Suprapubic skin (tissue), 4 donors: Measurements from ENCODE around the gene WAC. TPM values are rescaled to one million over a fixed set of nuclear protein-coding genes. Genes with fewer than 3 reads are reported as not detected.

Experiments used
- DNase-seq, 2 donors: peaks; one replicate each; pipeline ENCODE4 v3.0.0-alpha.2; 2019; ENCODE audit warnings: low spot score in 2 of 2
- H3K27ac ChIP-seq: fragments of 200-600 bp; sonication (generic); one replicate; pipeline ENCODE4 v1.5.1; 2019
- H3K27me3 ChIP-seq: fragments of 200-600 bp; sonication (generic); one replicate; pipeline ENCODE4 v1.5.1; 2019
- H3K36me3 ChIP-seq: fragments of 200-600 bp; sonication (generic); one replicate; pipeline ENCODE4 v1.5.1; 2019
- H3K4me1 ChIP-seq: fragments of 200-600 bp; sonication (generic); one replicate; pipeline ENCODE4 v1.5.1; 2019
- H3K4me3 ChIP-seq: fragments of 200-600 bp; sonication (generic); one replicate; pipeline ENCODE4 v1.5.1; 2019; ENCODE audit warnings: mild to moderate bottlenecking
- H3K9me3 ChIP-seq: fragments of 200-600 bp; sonication (generic); one replicate; pipeline ENCODE4 v1.5.1; 2019
- CTCF ChIP-seq, 2 donors: fragments of 200-600 bp in 1 of 2; fragments of 450-650 bp in 1 of 2; sonication (generic) in 1 of 2; IDR thresholded peaks; one replicate each; pipeline ENCODE4 v1.5.1; 2016 to 2019; ENCODE audit warnings: antibody characterized with exemption in 2 of 2, mild to moderate bottlenecking in 1 of 2, moderate library complexity in 1 of 2
- EP300 ChIP-seq: sonication (generic); formaldehyde crosslinking; IDR thresholded peaks from one replicate; pipeline ENCODE4 v1.6.1; 2017; ENCODE audit warnings: antibody characterized with exemption
- POLR2A ChIP-seq, 2 donors: fragments of 450-650 bp; IDR thresholded peaks; one replicate each; pipeline ENCODE4 v1.6.1; 2017; ENCODE audit warnings: antibody characterized with exemption in 2 of 2, mild to moderate bottlenecking in 2 of 2, moderate library complexity in 2 of 2
- POLR2AphosphoS5 ChIP-seq, 3 donors: sonication (generic); formaldehyde crosslinking; IDR thresholded peaks; one replicate each; pipeline ENCODE4 v1.6.1; 2017; ENCODE audit warnings: antibody characterized with exemption in 3 of 3
- WGBS: methylation state at CpG from one replicate; pipeline ENCODE4 v1.1.5; 2018; 5-methylcytosine and 5-hydroxymethylcytosine counted together
- total RNA-seq, 4 donors: library from RNA; depleted of rRNA; stranded (reverse); fragments of >200 nt; gene quantifications; one replicate each; pipeline ENCODE4 v1.1.0, GENCODE V29; 2016

The WAC gene
- total RNA-seq, 4 donors from 2014 or later, result 91.6 to 164 (median 107) TPM

GRCh38 chr10:28545967-28546644, 13.2 kb downstream of the WAC start:
- no peaks in the 10 kb centered on the region for H3K27me3 ChIP-seq
- DNase-seq, result no peak
- no peak for TF ChIP-seq CTCF (IDR thresholded peaks at IDR 0.05)
- no peak for TF ChIP-seq EP300
- no peak for TF ChIP-seq POLR2A (IDR thresholded peaks at IDR 0.05)
- no peak for TF ChIP-seq POLR2AphosphoS5 (IDR thresholded peaks at IDR 0.05)
- peaks cover 30% of the 10 kb centered on the region for H3K36me3 ChIP-seq
- H3K4me3 ChIP-seq, result no peak overlapping the region
- no peaks in the 10 kb centered on the region for H3K9me3 ChIP-seq
- H3K27ac ChIP-seq, result no peak overlapping the region
- 46% methylated on average over 4 of the region's 4 CpGs for WGBS
- H3K4me1 ChIP-seq, result peaks cover 28% of the 10 kb centered on the region

- Histone ChIP-seq H3K9me3 (no peaks in the 10 kb centered on the region), H3K27ac (no peak overlapping the region), H3K27me3 (no peaks in the 10 kb centered on the region), H3K4me3 (no peak overlapping the region), H3K4me1 (peaks cover 53% of the 10 kb centered on the region), H3K36me3 (peaks cover 21% of the 10 kb centered on the region)
- WGBS, result 93% methylated on average over 2 of the region's 2 CpGs
- DNase-seq, result no peak
- no peak for TF ChIP-seq CTCF (IDR thresholded peaks at IDR 0.05)
- TF ChIP-seq POLR2AphosphoS5 (IDR thresholded peaks at IDR 0.05), result no peak
- no peak for TF ChIP-seq EP300
- no peak for TF ChIP-seq POLR2A (IDR thresholded peaks at IDR 0.05)
Measured at GRCh38 chr10:28548781-28549498, 16.0 kb downstream of the WAC start.

- Histone ChIP-seq H3K36me3 (peaks cover 27% of the 10 kb centered on the region), H3K27me3 (no peaks in the 10 kb centered on the region), H3K27ac (no peak overlapping the region), H3K4me1 (peaks cover 59% of the 10 kb centered on the region), H3K4me3 (no peak overlapping the region), H3K9me3 (no peaks in the 10 kb centered on the region)
- 61% methylated on average over 3 of the region's 3 CpGs for WGBS
- TF ChIP-seq EP300 (no peak), POLR2A (IDR thresholded peaks at IDR 0.05) (no peak), POLR2AphosphoS5 (IDR thresholded peaks at IDR 0.05) (no peak), CTCF (IDR thresholded peaks at IDR 0.05) (no peak)
- DNase-seq, result no peak
Measured at GRCh38 chr10:28551086-28551485, 18.2 kb downstream of the WAC start.

GRCh38 chr10:28552775-28553174, 19.9 kb downstream of the WAC start:
- Histone ChIP-seq H3K4me1 (peaks cover 57% of the 10 kb centered on the region), H3K27ac (no peak overlapping the region), H3K36me3 (peaks cover 21% of the 10 kb centered on the region), H3K4me3 (no peak overlapping the region), H3K27me3 (no peaks in the 10 kb centered on the region), H3K9me3 (no peaks in the 10 kb centered on the region)
- no peak for DNase-seq
- TF ChIP-seq POLR2AphosphoS5 (IDR thresholded peaks at IDR 0.05), result no peak
- no peak for TF ChIP-seq POLR2A (IDR thresholded peaks at IDR 0.05)
- TF ChIP-seq EP300, result no peak
- TF ChIP-seq CTCF (IDR thresholded peaks at IDR 0.05), result no peak
- 55% methylated on average over 4 of the region's 4 CpGs for WGBS

- H3K27me3 ChIP-seq, result no peaks in the 10 kb centered on the region
- no peaks in the 10 kb centered on the region for H3K9me3 ChIP-seq
- 89% methylated on average over 6 of the region's 6 CpGs for WGBS
- no peak for DNase-seq
- H3K4me1 ChIP-seq, result peaks cover 61% of the 10 kb centered on the region
- no peak overlapping the region for H3K4me3 ChIP-seq
- no peak overlapping the region for H3K27ac ChIP-seq
- peaks cover 11% of the 10 kb centered on the region for H3K36me3 ChIP-seq
- TF ChIP-seq POLR2AphosphoS5 (IDR thresholded peaks at IDR 0.05), result no peak
- TF ChIP-seq EP300, result no peak
- TF ChIP-seq POLR2A (IDR thresholded peaks at IDR 0.05), result no peak
- no peak for TF ChIP-seq CTCF (IDR thresholded peaks at IDR 0.05)
Measured at GRCh38 chr10:28554009-28554408, 21.1 kb downstream of the WAC start.
